ENCODE measurements around the gene ARL2BP.

- TF ChIP-seq ZNF10 (CRISPR knock-in tag; IDR thresholded peaks at IDR 0.05; ENCODE audit: borderline replicate concordance, low read depth) (no peak), SRY (CRISPR knock-in tag; IDR thresholded peaks at IDR 0.05) (no peak), FOXA3 (CRISPR knock-in tag; IDR thresholded peaks at IDR 0.05) (no peak), MAX (IDR thresholded peaks at IDR 0.05) (no peak)
Observed at GRCh38 chr16:57216968-57217367, 28.1 kb upstream of the ARL2BP start.
